ENCODE measurements around the gene CDK16.

DNA sequence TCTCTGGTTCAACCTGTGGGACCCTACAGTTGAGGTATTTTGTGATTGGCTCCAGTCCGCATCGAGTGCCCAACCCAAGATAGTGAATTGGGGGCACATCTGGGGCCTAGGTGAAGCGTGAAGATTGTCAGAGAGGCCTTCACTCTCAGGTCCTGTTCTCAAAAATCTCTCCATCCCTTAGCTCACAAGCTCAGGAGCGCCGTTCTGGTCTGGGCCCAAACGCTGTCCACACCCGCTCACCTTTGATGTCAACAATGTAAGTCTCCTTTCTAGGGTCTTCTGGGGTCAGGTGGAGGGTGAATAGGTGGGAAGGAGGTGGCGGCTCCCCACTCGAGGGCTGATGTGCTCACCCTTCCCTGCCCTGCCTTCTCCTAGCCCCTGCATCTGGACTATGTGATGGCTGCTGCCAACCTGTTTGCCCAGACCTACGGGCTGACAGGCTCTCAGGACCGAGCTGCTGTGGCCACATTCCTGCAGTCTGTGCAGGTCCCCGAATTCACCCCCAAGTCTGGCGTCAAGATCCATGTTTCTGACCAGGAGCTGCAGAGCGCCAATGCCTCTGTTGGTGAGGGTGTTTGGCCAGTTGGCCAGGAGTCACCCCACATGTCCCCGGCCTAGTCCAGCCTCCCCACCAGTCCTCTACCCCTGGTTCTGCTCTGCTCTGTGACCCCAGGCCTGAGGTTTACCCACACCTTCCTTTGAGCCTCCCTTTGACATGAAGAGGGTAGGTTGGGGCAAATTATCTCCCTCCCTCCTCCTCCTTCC is 7.6 kb upstream of the CDK16 start:
- TF ChIP-seq, protein P1, sequence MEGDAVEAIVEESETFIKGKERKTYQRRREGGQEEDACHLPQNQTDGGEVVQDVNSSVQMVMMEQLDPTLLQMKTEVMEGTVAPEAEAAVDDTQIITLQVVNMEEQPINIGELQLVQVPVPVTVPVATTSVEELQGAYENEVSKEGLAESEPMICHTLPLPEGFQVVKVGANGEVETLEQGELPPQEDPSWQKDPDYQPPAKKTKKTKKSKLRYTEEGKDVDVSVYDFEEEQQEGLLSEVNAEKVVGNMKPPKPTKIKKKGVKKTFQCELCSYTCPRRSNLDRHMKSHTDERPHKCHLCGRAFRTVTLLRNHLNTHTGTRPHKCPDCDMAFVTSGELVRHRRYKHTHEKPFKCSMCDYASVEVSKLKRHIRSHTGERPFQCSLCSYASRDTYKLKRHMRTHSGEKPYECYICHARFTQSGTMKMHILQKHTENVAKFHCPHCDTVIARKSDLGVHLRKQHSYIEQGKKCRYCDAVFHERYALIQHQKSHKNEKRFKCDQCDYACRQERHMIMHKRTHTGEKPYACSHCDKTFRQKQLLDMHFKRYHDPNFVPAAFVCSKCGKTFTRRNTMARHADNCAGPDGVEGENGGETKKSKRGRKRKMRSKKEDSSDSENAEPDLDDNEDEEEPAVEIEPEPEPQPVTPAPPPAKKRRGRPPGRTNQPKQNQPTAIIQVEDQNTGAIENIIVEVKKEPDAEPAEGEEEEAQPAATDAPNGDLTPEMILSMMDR (conservative IDR thresholded peaks at IDR 0.05), result no peak
- no peak for TF ChIP-seq EZH2 (IDR thresholded peaks at IDR 0.05; ENCODE audit: low read depth)

All from PC-9 (cell line).